WTC11 (cell line): ENCODE results near the gene FKBP5. TPM values are rescaled to one million over a fixed set of nuclear protein-coding genes. Genes with fewer than 3 reads are reported as not detected.
A peak's percentile ranks its signal among the peaks of the same experiment; 100 is the strongest.

Experiments used
- ATAC-seq: fragments of 200-7000 bp; cut with Tn5 transposase; 2 replicates; pipeline ENCODE4 v1.10.0; 2021; ENCODE audit warnings: mild to moderate bottlenecking, moderate library complexity
- CTCF ChIA-PET: fragments of 300-600 bp; sonication (Branson Sonifier 250); formaldehyde crosslinking; loops from one replicate; lab custom pipeline; 2021; ENCODE audit warnings: antibody characterized with exemption; lab: Charles Lee
- POLR2A ChIA-PET: fragments of 350-600 bp; sonication (Branson Sonifier 250); formaldehyde crosslinking; loops from one replicate; lab custom pipeline; 2021; ENCODE audit warnings: antibody characterized with exemption; lab: Charles Lee
- DNase-seq: peaks from one replicate; pipeline ENCODE4 v3.0.0; 2021; ENCODE audit warnings: low spot score
- H3K27ac Mint-ChIP-seq: 2 replicates; pipeline ENCODE4 v1.8.0; 2021; ENCODE audit warnings: mixed read lengths
- H3K27me3 Mint-ChIP-seq: 2 replicates; pipeline ENCODE4 v1.8.0; 2021; ENCODE audit warnings: low read depth, mild to moderate bottlenecking, moderate library complexity, mixed read lengths
- H3K36me3 Mint-ChIP-seq: 2 replicates; pipeline ENCODE4 v1.8.0; 2021; ENCODE audit warnings: mixed read lengths
- H3K4me1 Mint-ChIP-seq: 2 replicates; pipeline ENCODE4 v1.8.0; 2022; ENCODE audit warnings: mixed read lengths
- H3K4me3 Mint-ChIP-seq: 2 replicates; pipeline ENCODE4 v1.8.0; 2021; ENCODE audit warnings: mild to moderate bottlenecking, moderate library complexity, mixed read lengths
- H3K9me3 Mint-ChIP-seq: 2 replicates; pipeline ENCODE4 v1.8.0; 2021; ENCODE audit warnings: mixed read lengths
- ATF3 ChIP-seq: sonication (generic); formaldehyde crosslinking; conservative IDR thresholded peaks from 2 replicates; pipeline ENCODE4 v1.8.1; 2022; ENCODE audit warnings: mild to moderate bottlenecking, missing genetic modification reagents
- ATF6 ChIP-seq: sonication (generic); formaldehyde crosslinking; IDR thresholded peaks from 2 replicates; pipeline ENCODE4 v1.8.1; 2023; ENCODE audit warnings: mild to moderate bottlenecking, missing genetic modification reagents
- CREM ChIP-seq: sonication (generic); formaldehyde crosslinking; IDR thresholded peaks from 2 replicates; pipeline ENCODE4 v1.8.1; 2022; ENCODE audit warnings: mild to moderate bottlenecking, missing genetic modification reagents, moderate library complexity
- ESRRA ChIP-seq: sonication (generic); formaldehyde crosslinking; IDR thresholded peaks from 2 replicates; pipeline ENCODE4 v1.8.1; 2022; ENCODE audit warnings: mild to moderate bottlenecking, missing genetic modification reagents, borderline replicate concordance
- ETV6 ChIP-seq: sonication (generic); formaldehyde crosslinking; IDR thresholded peaks from 2 replicates; pipeline ENCODE4 v1.8.1; 2022; ENCODE audit warnings: mild to moderate bottlenecking, missing genetic modification reagents
- FOXJ3 ChIP-seq: sonication (generic); formaldehyde crosslinking; IDR thresholded peaks from 2 replicates; pipeline ENCODE4 v1.9.0; 2021; ENCODE audit warnings: missing genetic modification reagents, mild to moderate bottlenecking, borderline replicate concordance
- FOXK1 ChIP-seq: sonication (generic); formaldehyde crosslinking; IDR thresholded peaks from 2 replicates; pipeline ENCODE4 v1.8.0; 2022; ENCODE audit warnings: mild to moderate bottlenecking, moderate library complexity, missing genetic modification reagents
- FOXP4 ChIP-seq: sonication (generic); formaldehyde crosslinking; IDR thresholded peaks from 2 replicates; pipeline ENCODE4 v1.8.0; 2022; ENCODE audit warnings: mild to moderate bottlenecking, missing genetic modification reagents
- GRHL2 ChIP-seq: fragments of 250-450 bp; sonication (Bioruptor Pico); IDR thresholded peaks from 2 replicates; pipeline ENCODE4 v1.8.0; 2022; ENCODE audit warnings: mild to moderate bottlenecking, moderate library complexity; ENCODE audit not compliant: insufficient replicate concordance, severe bottlenecking
- GTF2I ChIP-seq: fragments of 250-450 bp; sonication (Bioruptor Pico); conservative IDR thresholded peaks from 2 replicates; pipeline ENCODE4 v1.4.0; 2021; ENCODE audit warnings: mild to moderate bottlenecking
- SMAD4 ChIP-seq: sonication (generic); formaldehyde crosslinking; IDR thresholded peaks from 2 replicates; pipeline ENCODE4 v1.8.0; 2022; ENCODE audit warnings: mild to moderate bottlenecking, missing genetic modification reagents
- SP1 ChIP-seq: sonication (generic); formaldehyde crosslinking; conservative IDR thresholded peaks from 2 replicates; pipeline ENCODE4 v1.8.1; 2022; ENCODE audit warnings: missing genetic modification reagents
- ZNF416 ChIP-seq: fragments of 250-450 bp; sonication (Bioruptor Pico); IDR thresholded peaks from 2 replicates; pipeline ENCODE4 v1.9.0; 2021; ENCODE audit warnings: mild to moderate bottlenecking, inconsistent platforms
- ZNF532 ChIP-seq: fragments of 250-450 bp; sonication (Bioruptor Pico); IDR thresholded peaks from 2 replicates; pipeline ENCODE4 v1.9.0; 2021; ENCODE audit warnings: mild to moderate bottlenecking, borderline replicate concordance
- total RNA-seq: library from RNA; stranded (reverse); gene quantifications from 3 replicates; pipeline ENCODE4 v1.2.3, GENCODE V29; 2021

FKBP5 gene
- total RNA-seq, 1 experiment from 2014 or later, result 27.2 TPM

- no peak for DNase-seq
- no peaks in the 10 kb centered on the region for H3K36me3 Mint-ChIP-seq
- H3K4me1 Mint-ChIP-seq, result no peaks in the 10 kb centered on the region
- H3K27me3 Mint-ChIP-seq, result no peaks in the 10 kb centered on the region
- POLR2A ChIA-PET, result interaction anchor here (0.8 kb wide), 1 partner anchor 64 kb away, joined by 3 read pairs; no protein-coding TSS in a partner anchor
- TF ChIP-seq GTF2I (0 out of 2 replicates have a peak, but pooled peaks have one; percentile 52), ATF6 (CRISPR knock-in tag) (no peak)
- TF ChIP-seq, all 79 proteins: peak for 1
- CTCF ChIA-PET, result interaction anchor here (0.7 to 1.4 kb wide), 8 partner anchors 20 to 581 kb away, joined by 3 to 11 read pairs (median 4); partner anchors contain the start of gene ARMC12
- ATAC-seq, result peak; percentile 55
- no peaks in the 10 kb centered on the region for H3K9me3 Mint-ChIP-seq
- no peak overlapping the region for H3K4me3 Mint-ChIP-seq
- H3K27ac Mint-ChIP-seq, result no peak overlapping the region
Measured at GRCh38 chr6:35663447-35664235, 25.1 kb downstream of the FKBP5 start.

- no peaks in the 10 kb centered on the region for H3K9me3 Mint-ChIP-seq
- H3K36me3 Mint-ChIP-seq, result no peaks in the 10 kb centered on the region
- no peaks in the 10 kb centered on the region for H3K4me1 Mint-ChIP-seq
- no peak overlapping the region for H3K4me3 Mint-ChIP-seq
- no peak; the same call in 1 of the 2 replicates for ATAC-seq
- H3K27ac Mint-ChIP-seq, result no peak overlapping the region
- no peak for DNase-seq
- ChIA-PET CTCF (interaction anchor here (0.7 to 1.4 kb wide), 7 partner anchors 20 to 582 kb away, joined by 3 to 11 read pairs (median 4); partner anchors contain the start of gene ARMC12), POLR2A (interaction anchor here (0.8 kb wide), 1 partner anchor 64 kb away, joined by 3 read pairs; no protein-coding TSS in a partner anchor)
- TF ChIP-seq GRHL2 (CRISPR knock-in tag), result no peak
- TF ChIP-seq ESRRA (CRISPR knock-in tag), result no peak
- no peak for TF ChIP-seq FOXJ3 (CRISPR knock-in tag)
- TF ChIP-seq CREM (CRISPR knock-in tag), result no peak
- no peak for TF ChIP-seq SP1
- no peak for TF ChIP-seq SMAD4 (CRISPR knock-in tag)
- no peak for TF ChIP-seq ZNF532 (CRISPR knock-in tag)
- TF ChIP-seq FOXP4 (CRISPR knock-in tag), result no peak
- TF ChIP-seq FOXK1 (CRISPR knock-in tag), result no peak
- TF ChIP-seq ATF3 (CRISPR knock-in tag), result no peak
- TF ChIP-seq ETV6 (CRISPR knock-in tag), result no peak
- TF ChIP-seq ZNF416, result no peak
- TF ChIP-seq, all 79 proteins: peak for 0
- H3K27me3 Mint-ChIP-seq, result no peaks in the 10 kb centered on the region
Measured at GRCh38 chr6:35662999-35663398, 25.7 kb downstream of the FKBP5 start.
